Measurements from ENCODE around the gene TACR1.

GRCh38 chr2:75055820-75056675, 143.3 kb downstream of the TACR1 start:
- TF ChIP-seq CTCF (IDR thresholded peaks at IDR 0.05), result no peak
- no peak for TF ChIP-seq POLR2A (IDR thresholded peaks at IDR 0.05)
